ENCODE results near the gene NIM1K.
"Not testable (repeated sequence)": the region's sequence is repeated elsewhere in the genome, so short reads cannot be mapped to it uniquely, and the experiment has no call there.

The NIM1K gene

DNA sequence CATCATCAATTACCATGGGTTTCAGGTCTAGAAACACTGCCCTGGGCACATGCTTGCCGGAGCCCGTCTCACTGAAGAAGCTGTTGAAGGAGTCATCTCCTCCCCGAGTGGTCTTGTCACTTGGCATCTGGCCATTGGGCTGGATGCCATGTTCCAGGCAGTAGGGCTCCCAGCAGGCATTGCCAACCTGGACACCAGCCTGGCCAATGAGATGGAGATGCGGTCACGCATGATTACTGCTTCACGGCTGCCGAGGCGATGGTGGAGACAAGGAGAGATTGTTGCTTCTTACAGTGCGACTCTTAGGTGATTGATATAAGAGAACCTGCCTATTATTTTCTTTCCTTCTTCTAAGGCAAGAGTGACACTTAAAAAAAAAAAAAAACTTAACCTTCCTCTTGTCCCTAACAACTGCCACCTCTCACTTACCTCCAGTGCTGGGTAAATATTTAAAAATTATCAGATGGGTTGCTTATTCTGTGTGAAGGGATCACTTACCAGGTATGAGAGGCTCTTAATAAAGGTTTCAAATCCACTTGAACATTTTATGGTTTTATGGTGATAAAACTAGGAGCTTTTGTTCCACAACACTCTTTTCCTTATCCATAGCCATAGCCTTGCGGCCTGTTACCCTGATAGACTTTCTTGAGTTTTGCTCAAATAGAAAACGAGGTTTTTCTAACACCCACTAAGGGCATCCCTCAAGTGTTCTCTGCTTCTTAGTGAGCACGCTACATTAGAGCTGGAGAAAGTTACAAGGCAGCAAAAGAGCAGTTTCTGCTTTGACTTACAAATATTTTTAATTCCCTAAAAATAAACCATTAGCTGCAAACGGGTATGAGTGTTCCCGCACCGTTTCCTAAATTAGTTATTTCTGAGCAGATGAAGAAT, 41.2 kb downstream of the NIM1K start:
- no peak for DNase-seq

DNA sequence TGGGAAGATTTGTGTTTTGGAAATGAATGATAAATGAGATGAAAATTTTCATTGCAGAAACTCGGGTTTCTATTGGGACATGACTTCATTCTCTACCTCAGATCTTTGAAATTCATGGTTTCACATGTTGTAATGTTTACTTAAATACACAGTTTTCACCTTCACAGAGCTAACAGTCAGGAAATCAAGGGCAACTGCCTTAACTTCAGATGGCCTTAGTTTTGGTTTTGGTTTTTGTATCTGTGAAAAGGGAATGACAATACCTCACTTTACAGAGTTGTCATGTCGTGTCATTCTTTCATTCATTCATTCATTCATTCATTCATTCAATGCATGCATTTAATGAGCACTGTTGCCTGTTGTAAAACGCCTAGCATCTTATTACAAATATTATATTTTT, 41.9 kb downstream of the NIM1K start:
- DNase-seq = no peak

DNA sequence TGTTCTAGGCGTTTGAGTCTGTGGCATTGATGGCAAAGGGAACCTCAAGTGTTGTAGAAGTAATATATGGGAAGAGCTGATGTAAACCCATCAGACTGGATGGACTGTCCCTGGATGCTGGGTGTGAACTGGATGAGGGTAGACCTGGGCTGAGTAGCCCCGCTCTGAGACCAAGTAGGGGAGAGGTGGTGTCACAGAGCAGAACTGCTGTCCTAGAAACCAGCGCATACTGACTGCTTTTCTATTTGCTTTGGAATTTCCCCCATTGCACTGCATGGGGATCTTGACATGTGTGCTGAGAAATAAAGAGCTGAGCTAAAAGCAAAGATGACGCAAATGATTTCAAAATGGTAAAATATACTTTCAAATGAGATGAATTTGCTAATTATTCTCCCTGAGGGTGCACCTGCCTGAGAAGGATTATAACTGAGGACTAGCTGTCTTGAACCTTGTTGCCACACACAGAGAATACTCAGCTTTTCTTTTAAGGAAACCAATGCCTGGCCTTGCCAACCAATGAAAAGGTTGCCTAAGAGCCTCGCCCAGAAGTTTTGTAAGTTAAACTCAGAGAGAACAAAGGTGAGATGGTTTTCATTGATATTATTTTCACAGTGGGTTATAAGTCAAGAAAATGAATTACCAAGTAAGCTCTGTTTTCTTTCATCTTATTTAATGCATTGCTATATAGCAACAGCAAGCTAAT, 44.8 kb downstream of the NIM1K start:
- no peak for DNase-seq

DNA sequence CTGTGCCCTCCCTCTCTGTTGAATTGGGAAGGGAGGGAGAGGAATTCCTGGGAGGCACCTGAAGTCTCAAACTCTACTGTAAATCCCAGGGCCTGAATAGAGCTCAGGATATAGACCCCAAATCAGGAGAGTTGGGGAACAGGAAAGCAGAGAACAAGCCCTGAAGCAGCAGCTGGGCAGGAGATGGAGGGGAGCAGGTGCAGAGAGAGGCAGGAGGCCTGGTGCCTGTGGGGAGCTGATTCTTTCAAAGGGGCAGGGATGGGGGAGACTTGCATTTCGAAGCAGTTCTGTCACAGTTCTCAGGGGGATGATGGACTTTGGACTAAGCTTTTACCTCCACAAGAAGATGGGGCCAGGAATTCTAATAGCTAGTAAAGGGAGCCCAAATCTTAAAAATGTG, 50.2 kb downstream of the NIM1K start:
- no peak for DNase-seq

DNA sequence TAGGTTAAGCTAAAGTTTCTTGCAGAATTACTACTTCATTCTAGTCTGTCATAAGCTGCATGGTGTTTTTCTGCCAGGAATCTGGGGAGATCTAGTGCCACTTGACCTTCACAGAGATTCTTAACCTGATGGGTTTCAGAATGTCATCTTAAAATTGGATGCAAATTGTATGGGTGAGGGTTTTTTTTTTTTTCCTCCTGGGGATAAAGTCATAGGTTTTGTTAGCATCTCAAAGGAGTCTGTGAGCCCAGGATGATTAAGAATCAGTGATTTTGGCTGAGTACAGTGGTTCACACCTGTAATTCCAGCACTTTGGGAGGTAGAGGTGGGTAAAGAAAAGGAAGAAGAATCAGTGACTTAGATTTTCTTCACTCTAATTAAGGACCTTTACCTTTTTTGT, 51.2 kb downstream of the NIM1K start:
- DNase-seq = no peak

DNA sequence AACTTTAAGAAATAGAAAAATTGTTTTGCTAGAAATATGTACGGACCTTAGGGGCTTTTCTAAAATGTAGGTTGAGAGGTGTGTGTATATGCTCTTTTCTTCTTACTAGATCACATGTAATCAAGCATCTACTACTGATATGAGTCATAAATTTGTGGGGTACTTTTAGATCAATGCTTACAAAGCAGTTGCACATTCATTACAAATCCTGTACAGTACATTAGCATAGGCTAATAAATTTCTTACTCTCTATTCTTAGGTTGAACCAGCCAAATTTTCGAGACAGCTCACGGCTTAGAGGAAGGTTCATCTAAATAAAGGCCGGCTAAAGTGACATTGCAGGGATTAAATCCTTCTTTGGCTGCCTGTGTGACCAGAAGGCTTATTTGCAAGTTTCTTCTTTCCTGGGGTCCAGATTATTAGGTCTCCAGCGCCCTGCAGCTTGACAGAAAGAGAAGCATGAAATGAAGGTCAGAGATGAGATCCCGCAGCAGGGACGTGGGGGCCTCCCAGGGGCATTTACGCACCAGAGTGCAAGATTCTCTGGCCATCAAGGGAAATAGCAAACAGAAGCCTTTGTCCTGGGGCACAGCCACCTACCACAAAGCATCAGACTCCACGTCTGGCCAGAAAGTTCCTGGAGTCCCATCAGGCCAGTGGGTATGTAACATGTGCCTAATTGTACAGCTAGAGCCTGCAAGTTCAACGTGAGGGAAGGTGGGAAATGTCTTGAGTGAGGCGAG, 53.0 kb downstream of the NIM1K start:
- no peak for DNase-seq

DNA sequence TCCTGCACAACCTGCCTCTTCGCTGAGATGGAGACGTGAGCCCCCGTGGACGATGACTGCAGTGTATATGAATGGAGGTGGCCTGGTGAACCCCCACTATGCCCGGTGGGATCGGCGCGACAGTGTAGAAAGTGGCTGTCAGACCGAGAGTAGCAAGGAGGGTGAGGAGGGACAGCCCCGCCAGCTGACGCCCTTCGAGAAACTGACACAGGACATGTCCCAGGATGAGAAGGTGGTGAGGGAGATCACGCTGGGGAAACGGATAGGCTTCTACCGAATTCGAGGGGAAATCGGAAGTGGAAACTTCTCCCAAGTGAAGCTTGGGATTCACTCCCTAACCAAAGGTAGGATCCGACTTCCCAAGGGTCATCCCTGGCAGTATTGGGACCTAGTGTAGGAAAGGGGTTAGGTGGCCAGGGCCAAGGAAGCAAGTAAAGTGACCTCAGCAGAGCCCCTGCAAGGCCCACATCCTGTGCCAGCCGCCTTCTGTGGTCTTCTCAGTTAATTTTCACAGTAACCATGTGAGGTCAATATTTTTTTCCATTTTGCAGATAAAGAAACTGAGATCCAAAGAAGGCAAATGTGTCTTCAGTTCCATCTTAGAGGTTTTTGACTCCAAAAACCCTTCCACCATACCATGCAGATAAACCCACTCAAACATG, 53.8 kb downstream of the NIM1K start:
- DNase-seq = no peak

DNA sequence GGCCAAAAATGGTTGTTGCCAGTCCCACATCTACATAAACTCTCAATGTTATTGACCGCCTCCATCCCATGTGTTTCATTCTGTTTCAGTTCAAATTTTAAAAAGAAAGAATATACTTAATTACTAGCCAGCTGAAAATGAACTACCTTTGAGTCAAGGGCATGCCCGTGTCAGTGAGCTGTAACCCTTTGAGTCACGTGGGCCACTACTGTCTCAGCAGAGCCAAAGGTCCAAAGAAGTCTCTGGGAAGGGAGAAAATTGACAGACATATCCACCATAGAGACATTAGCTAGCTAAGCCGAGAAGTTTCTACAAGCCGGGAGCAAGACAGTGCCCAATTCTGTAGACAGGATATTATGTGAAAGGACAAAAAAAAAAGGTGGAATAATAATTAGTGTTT, 59.7 kb downstream of the NIM1K start:
- DNase-seq = no peak

DNA sequence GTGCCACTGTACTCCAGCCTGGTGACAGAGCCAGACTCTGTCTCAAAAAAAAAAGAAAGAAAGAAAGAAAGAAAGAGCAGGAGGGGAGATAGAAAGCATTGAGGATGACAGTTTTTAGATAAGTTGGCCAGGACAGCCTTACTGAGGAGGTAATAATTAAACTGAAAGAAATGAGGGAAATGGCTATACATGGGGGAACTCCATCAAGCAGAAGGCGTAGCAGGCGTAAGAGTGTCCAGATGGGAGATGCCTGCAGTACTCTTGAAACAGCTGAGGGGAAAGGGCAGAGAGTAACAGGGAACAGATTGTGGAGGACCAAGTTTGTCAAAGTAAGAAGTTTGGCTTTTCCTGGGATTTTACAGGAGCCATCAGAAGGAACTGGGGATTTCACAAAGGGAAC, 63.7 kb downstream of the NIM1K start:
- no peak for DNase-seq

DNA sequence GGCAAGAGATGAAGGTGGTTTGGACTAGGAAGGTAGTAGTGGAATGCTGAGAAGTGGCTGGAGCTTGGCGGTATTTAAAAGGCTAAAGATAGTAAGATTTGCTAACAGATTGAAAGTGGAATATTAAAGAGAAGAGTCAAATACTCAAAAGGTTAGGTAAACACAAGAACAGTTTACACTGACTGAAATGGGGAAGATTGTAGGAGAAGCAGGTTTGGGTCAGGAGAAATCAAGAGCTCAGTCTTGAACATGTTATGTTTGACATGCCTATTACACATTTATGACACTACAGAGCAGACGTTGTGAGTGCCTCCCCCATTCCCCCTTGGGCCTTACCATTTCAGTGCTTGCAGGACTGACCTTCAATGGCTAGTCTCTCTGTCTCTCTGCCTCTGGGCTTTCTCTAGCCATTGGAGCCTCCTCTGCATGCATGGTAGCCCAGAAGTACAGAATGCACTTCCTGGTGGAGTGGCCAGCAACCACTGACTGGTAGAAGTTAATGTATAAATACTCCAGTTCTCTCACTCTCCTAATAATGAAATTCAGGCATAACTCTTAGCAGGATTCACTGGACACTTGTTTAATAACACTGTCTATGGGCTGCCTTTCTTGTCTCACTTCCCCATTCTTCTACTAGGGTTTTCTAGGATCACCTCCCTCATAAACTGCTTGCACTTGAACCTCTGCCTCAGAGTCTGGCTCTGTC, 64.4 kb downstream of the NIM1K start:
- no peak for DNase-seq

DNA sequence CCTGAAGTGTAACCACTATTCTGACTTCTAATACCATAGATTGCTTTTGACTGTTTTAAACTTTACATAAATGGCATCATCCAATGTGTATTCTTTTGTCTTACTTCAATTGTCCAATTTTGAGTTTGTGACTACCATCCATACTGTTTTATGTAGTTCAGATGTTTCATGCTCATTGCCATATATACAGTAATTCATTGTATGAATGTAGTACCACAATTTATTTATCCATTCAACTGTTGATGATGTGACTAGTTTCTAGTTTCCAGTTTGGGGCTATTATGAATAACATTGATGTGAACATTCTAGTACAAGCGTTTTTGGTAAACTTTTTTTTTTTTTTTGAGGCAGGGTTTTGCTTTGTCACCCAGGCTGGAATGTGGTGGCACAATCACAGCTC, 66.1 kb downstream of the NIM1K start:
- DNase-seq = no peak

DNA sequence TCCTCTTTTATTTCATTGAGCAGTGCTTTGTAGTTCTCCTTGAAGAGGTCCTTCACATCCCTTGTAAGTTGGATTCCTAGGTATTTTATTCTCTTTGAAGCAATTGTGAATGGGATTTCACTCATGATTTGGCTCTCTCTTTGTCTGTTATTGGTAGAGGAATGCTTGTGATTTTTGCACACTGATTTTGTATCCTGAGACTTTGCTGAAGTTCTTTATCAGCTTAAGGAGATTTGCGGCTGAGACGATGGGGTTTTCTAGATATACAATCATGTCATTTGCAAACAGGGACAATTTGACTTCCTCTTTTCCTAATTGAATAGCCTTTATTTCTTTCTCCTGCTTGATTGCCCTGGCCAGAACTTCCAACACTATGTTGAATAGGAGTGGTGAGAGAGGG, 70.2 kb downstream of the NIM1K start:
- not testable (repeated sequence) for DNase-seq

DNA sequence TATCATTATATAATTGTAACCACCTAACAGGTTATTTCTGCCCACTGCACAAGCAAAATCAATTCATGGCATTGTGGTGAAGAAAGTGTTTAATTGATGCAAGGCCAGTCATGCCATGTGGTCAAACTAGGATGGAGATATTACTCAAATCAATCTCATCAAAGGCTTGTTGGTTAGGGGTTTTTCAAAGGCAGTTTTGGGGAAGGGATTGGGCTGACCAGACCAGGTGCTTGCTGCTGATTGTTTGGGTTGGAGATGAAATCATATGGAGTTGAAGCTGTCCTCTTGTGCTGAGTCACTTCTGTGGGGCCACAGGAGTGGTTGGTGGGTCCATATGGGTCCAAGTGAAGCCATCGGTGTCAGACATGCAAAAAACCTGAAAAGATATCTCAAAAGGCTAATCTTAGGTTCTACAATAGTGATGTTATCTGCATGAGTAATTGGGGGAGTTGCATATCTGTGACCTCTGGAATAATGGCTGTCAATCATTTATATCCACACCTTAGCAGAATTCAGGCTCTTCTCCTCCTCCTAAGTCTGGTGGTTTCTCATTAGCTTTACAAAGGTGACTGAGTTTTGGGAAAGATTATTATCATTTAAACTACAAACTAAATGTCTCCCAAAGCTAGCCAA, 76.3 kb downstream of the NIM1K start:
- DNase-seq = no peak

DNA sequence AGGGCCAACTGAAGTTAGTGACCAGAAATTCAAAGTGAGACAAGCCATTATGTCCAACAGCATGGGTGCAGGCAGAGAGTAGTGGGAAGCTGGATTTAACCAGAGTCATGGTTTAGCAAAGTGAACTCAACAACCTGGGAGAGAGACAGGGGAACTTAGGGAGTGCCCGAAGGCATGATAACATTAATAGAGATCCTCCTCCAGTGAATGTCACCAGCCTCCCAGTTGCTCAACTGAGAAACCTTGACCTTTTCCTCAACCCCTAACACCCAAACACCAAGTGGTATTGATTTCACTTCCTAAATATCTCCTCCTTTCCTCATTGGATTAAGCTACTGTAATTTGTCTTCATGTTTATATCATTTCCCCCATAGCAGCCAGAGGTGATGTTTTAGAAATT, 78.6 kb downstream of the NIM1K start:
- DNase-seq = no peak

DNA sequence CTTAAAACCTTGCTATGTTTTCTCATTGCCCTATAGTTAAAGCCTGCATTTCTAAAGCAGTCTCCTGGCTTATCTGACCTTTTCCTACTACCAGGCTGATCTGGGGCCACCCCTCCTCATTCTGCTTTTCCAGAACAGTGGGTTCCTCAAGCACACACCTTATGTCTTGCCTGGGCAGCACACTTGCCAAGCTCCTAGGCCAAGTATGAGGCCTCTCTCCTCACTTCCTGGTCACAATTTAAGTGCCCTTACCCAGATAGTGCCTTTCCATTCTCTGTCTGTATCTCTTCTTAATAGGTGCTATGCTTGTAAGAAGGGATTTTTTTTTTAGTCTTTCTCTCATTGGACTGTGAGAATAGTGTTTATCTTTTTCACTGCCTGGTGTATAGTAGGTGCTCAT, 81.5 kb downstream of the NIM1K start:
- no peak for DNase-seq

DNA sequence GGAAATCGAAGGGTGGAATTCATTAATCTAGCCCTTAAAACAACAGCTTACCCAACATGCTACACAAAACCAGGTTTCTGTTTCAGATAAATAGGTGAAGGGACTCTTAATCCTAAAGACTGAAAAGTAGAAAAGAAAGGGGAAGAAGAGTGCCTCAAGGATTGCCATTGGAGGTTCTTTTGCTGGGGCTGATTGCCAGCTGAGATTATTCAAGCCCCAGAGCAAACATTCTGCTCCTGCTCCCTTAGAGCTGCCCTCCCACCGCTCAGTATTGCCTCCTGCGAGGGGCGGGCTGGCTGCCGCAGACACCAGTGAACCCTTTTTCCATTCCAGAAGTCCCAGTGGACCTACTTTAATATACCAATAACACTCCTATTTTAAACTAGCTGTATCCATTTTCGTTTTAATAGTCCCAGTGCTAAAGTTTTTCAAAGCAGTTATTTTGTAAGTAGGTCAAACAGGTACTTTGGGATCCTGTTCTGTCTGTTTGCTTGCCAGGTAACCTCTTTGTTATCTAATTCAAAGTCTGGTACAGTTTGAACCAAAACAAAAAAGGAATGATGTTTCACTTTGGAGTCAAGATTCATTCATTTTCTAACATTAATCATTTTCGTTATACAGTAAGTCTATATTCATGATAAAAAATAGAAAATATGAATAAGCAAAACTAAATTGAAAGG, 82.5 kb downstream of the NIM1K start:
- no peak for DNase-seq

DNA sequence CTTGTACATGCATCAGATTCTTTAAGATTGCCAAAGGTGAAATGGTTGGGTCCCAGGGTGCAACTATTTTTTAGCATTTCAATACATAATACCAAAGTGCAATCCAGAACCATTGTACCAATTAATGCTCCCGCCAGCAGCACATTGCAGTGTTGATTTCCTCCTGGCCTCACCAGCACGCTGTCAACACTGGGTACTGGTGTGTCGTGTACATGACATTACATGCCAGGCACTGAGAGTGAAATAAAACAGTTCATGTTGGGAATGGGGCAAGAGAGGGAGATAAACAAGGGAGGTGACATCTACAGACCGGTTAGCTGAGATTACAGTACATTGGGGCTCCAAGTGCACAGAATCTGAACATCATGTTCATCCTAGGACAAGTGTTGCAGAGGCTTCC, 83.4 kb downstream of the NIM1K start:
- DNase-seq = no peak

DNA sequence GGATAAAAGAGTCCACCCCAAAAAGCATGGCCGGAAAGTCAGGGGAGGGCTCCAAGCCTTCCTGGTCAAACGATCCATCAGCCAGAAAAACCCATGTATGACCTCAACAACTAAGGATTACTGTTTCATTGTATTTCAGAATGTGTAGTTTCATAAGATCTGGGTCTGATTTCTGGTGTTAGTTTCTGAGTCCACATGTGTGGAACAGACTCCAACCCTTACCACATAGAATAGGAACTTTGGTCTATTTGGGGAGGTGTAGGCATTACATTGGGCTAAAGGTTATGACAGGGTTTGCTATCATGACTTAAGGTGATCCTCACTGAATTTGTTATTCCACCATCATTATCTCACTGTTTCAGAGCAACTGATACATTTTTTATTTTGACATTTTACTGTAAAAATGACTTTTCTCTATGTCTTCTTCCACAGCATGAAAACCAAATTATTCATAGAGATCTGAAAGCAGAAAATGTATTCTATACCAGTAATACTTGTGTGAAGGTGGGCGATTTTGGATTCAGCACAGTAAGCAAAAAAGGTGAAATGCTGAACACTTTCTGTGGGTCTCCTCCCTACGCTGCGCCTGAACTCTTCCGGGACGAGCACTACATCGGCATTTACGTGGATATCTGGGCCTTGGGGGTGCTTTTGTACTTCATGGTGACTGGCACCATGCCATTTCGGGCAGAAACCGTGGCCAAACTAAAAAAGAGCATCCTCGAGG, 87.7 kb downstream of the NIM1K start:
- no peak for DNase-seq

DNA sequence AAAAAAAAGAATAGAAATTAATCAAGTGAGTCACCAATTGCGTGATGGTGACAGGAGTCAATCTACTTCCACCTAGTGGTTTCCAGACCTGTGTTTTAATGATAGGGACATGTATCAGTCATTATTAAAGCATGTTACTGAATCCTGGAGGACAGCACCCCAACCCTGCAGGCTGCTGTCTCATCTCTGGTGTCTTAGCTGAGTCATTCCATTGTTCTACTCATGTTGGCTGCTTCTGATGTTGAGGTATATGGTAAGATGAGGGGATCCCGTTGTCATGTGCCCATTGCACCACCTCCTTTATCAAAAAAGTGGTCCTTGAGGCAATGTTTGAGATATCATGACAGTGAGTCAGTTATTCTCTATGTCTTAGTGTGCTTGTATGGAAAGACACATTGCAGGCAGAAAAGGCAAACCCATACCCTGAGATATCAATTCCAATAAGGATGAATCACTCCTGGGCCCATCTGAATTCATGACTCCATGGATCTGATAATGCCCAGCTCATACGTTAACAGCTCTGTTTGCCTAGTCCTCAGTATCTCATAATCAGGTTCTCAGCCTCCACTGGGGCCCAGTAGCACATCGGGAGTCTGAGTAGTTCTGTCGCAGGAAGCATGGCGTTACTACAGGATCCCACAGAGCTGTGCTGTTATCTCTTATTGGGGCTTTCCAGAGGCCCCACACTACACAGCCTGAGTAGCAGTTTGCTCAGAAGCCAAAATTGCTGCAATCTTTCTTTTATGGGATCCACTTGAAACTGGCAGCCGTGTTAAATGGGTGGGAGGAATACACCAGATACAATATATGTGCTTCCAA, 90.0 kb downstream of the NIM1K start:
- peak; percentile 47 for DNase-seq

DNA sequence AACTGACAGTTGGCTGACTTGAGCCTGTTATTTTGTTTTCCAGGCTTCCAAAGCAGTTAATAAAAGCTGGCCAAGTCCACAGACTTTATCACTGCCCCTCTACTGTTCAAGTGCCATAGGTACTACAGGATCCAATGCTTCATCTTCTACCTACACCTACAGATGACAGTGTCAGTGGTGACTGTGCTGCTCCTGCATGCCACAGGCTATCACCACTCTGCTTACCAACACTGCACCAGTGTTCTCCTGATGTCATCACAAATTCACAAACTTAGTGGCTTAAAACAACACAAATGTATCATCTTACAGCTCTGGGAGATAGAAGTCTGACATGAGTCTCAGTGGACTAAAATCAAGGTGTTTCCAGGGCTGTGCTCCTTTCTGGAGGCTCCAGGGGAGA, 94.6 kb downstream of the NIM1K start:
- no peak for DNase-seq
